GM12801 (cell line): ENCODE data around the gene ZCCHC9.

ENCODE experiments used
- CTCF ChIP-seq: IDR thresholded peaks from one replicate; pipeline ENCODE4 v1.5.1; 2011; ENCODE audit warnings: control low read depth; ENCODE audit not compliant: insufficient read length; ENCODE audit errors: extremely low read depth

Gene ZCCHC9

DNA sequence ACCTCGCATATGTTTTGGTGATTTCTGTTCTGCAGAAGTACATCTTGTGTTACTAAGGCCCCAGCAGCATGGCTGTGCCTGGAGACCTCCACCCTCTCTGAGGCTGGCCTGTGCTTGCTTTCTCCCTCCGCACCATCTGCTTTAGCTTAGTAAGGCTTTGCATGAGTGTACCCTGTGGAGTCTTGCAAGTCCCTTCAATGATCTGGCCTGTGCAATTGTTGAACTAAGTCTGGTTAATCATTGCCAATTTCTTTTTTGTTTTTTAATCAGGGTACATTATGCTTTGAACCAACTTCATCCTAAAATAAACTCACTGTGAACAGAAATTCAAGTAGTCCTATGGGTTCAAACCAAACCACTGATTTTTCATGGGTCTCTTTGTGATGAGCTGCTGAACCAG lies 60.2 kb downstream of the ZCCHC9 start:
- no peak for TF ChIP-seq CTCF
